Naive thymus-derived CD4-positive, alpha-beta T cell (primary cell): ENCODE data around the gene SLC2A6. TPM values are rescaled to one million over a fixed set of nuclear protein-coding genes. Genes with fewer than 3 reads are reported as not detected.

ENCODE experiments used
- ATAC-seq: fragments of 150-1000 bp; cut with Tn5 transposase; 2 replicates; pipeline ENCODE4 v1.10.0; 2021; ENCODE audit warnings: mild to moderate bottlenecking, moderate library complexity
- CTCF ChIA-PET: fragments of 350-600 bp; sonication (Branson Sonifier 250); formaldehyde crosslinking; loops from one replicate; lab custom pipeline; 2021; ENCODE audit warnings: antibody characterized with exemption; lab: Charles Lee
- POLR2A ChIA-PET: fragments of 350-600 bp; sonication (Branson Sonifier 250); formaldehyde crosslinking; loops from one replicate; lab custom pipeline; 2021; ENCODE audit warnings: antibody characterized with exemption, inconsistent platforms; lab: Charles Lee
- DNase-seq, 9 donors: peaks; one replicate each; pipeline versions ENCODE4 v3.0.0 to v3.0.0-alpha.2; 2020 to 2022; ENCODE audit warnings: mixed read lengths in 1 of 9
- H3K27ac ChIP-seq: one replicate; pipeline ENCODE4 v1.7.0; 2013; ENCODE audit warnings: mild to moderate bottlenecking, low read depth, low read length, moderate library complexity
- H3K27me3 ChIP-seq, 2 donors: one replicate each; pipeline ENCODE4 v1.7.0; 2013; ENCODE audit warnings: low read length in 2 of 2, mild to moderate bottlenecking in 2 of 2, moderate library complexity in 2 of 2; ENCODE audit not compliant: control insufficient read depth in 2 of 2, insufficient read depth in 2 of 2
- H3K36me3 ChIP-seq, 3 experiments: 1 replicate in 2 of 3; 2 replicates in 1 of 3; pipeline ENCODE4 v1.7.0; 2013; ENCODE audit warnings: low read length in 3 of 3, mild to moderate bottlenecking in 3 of 3, moderate library complexity in 1 of 3; ENCODE audit not compliant: insufficient read depth in 3 of 3, control insufficient read depth in 2 of 3
- H3K4me1 ChIP-seq, 2 donors: one replicate each; pipeline ENCODE4 v1.7.0; 2013; ENCODE audit warnings: low read length in 2 of 2, mild to moderate bottlenecking in 2 of 2, moderate library complexity in 1 of 2; ENCODE audit not compliant: control insufficient read depth in 2 of 2, insufficient read depth in 2 of 2
- H3K4me3 ChIP-seq: 2 replicates; pipeline ENCODE4 v1.7.0; 2013; ENCODE audit warnings: mild to moderate bottlenecking, low read length
- H3K9me3 ChIP-seq, 3 experiments: 1 replicate in 2 of 3; 2 replicates in 1 of 3; pipeline ENCODE4 v1.7.0; 2013; ENCODE audit warnings: low read length in 3 of 3; ENCODE audit not compliant: control insufficient read depth in 2 of 3
- H3K27ac Mint-ChIP-seq, 9 donors: one replicate each; pipeline ENCODE4 v1.8.0; 2020 to 2022; ENCODE audit warnings: mixed read lengths in 9 of 9, mild to moderate bottlenecking in 8 of 9, moderate library complexity in 5 of 9, inconsistent platforms in 2 of 9
- H3K27me3 Mint-ChIP-seq, 5 donors: one replicate each; pipeline ENCODE4 v1.8.0; 2021 to 2022; ENCODE audit warnings: mixed read lengths in 5 of 5, mild to moderate bottlenecking in 1 of 5
- H3K36me3 Mint-ChIP-seq, 5 donors: one replicate each; pipeline ENCODE4 v1.8.0; 2020 to 2022; ENCODE audit warnings: mixed read lengths in 5 of 5, mild to moderate bottlenecking in 3 of 5, inconsistent platforms in 1 of 5
- H3K4me1 Mint-ChIP-seq, 7 donors: one replicate each; pipeline ENCODE4 v1.8.0; 2020 to 2022; ENCODE audit warnings: mixed read lengths in 7 of 7, mild to moderate bottlenecking in 3 of 7, inconsistent platforms in 1 of 7
- H3K4me3 Mint-ChIP-seq, 10 donors: one replicate each; pipeline ENCODE4 v1.8.0; 2020 to 2022; ENCODE audit warnings: mild to moderate bottlenecking in 10 of 10, mixed read lengths in 10 of 10, moderate library complexity in 6 of 10, inconsistent platforms in 2 of 10
- H3K9me3 Mint-ChIP-seq, 11 donors: one replicate each; pipeline ENCODE4 v1.8.0; 2020 to 2022; ENCODE audit warnings: mixed read lengths in 11 of 11, mild to moderate bottlenecking in 4 of 11, inconsistent platforms in 1 of 11, moderate library complexity in 1 of 11
- intact Hi-C, 2 donors: fragments of 100-400 bp; cut with micrococcal nuclease; formaldehyde crosslinking; loops; one replicate each; pipeline ENCODE4 v1.15.1; 2023
- polyA plus RNA-seq, 2 donors: library from polyadenylated mRNA; unstranded; fragments of 300-500 nt; fragmentation: Illumina TruSeq; gene quantifications; one replicate each; pipeline ENCODE4 v1.2.3, GENCODE V29; 2021
- total RNA-seq, 6 experiments: library from RNA in 5 of 6; stranded (reverse) in 5 of 6; gene quantifications; 1 replicate in 5 of 6; 2 replicates in 1 of 6; pipeline ENCODE4 v1.2.3 and lab custom pipeline; 2021 to 2026

SLC2A6 gene
- total and polyA plus RNA-seq, 7 experiments from 2014 or later = 2.4 to 34.7 (median 3.4) TPM

DNA sequence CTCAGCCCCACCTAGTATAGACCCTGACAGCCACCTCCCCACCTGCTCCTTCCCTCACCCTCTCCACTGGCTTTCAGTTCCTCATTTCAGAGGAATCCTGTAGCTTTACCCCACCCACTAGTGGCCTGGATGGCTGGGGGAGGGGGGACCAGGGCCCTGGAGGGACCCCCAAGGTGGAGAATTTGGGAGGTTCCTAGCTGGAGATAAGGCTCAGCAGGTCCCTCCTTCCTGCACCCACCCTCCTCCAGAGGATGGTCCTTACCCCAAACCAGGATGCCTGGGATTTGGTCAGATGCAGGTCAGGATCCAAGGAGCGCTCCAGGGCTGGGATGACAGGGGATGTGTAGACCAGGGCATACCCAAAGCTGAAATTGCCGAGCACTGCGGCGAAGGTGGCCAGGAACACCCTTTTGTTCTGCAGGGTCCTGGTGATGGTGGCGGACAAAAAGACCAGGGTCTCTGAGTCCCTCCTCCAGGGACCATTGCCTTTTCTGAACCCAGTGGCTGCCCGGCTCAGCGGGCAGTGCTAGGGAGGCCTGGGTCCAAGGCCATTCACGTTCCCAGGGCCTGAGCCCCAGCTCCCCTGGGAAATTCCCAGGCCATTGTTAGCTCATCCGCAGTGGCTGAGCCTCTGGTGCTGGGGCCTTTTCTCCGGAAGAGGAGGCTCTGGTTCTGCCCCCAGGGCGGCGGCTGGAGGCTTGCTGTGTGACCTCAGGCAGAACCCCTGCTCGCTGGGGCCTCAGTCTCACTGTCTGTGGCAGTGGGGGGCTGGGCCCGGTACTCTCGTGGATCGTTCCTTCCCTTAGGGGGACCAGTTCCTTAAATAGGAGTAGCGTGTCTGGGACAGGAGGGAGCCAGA is 678 bp downstream of the SLC2A6 start:
- H3K4me1 ChIP-seq = peaks cover 0 to 12% of the 10 kb centered on the region in 2 donors
- ChIA-PET POLR2A (interaction anchor here (0.8 kb wide), 1 partner anchor 31 kb away, joined by 3 read pairs; no protein-coding TSS in a partner anchor), CTCF (interaction anchor here (0.7 to 2.0 kb wide), 3 partner anchors 18 to 670 kb away, joined by 4 to 6 read pairs (median 4); partner anchors contain the start of gene CACFD1)
- peaks cover 0 to 11% (median 0%) of the 10 kb centered on the region in 5 donors for H3K27me3 Mint-ChIP-seq
- peak overlapping the region in 3 of 9 donors; percentile 25 to 85 (median 33) for H3K27ac Mint-ChIP-seq
- intact Hi-C loops = loop anchor here (2.0 to 5.0 kb wide), 3 partner anchors 59 to 141 kb away; partner anchors contain the start of genes REXO4 (in 1 of the 2) and SURF6 (in 1 of the 2)
- peak overlapping the region; percentile 77 for H3K4me3 ChIP-seq
- peak overlapping the region in 7 of 10 donors; percentile 38 to 81 (median 51) for H3K4me3 Mint-ChIP-seq
- H3K36me3 Mint-ChIP-seq = no peaks in the 10 kb centered on the region
- no peaks in the 10 kb centered on the region for H3K9me3 Mint-ChIP-seq
- no peaks in the 10 kb centered on the region for H3K9me3 ChIP-seq
- no peaks in the 10 kb centered on the region for H3K36me3 ChIP-seq
- peak overlapping the region; percentile 30 for H3K27ac ChIP-seq
- no peaks in the 10 kb centered on the region for H3K27me3 ChIP-seq
- H3K4me1 Mint-ChIP-seq = peaks cover 0 to 15% (median 10%) of the 10 kb centered on the region in 7 donors
- no peak for DNase-seq
- peak; percentile 12 for ATAC-seq

DNA sequence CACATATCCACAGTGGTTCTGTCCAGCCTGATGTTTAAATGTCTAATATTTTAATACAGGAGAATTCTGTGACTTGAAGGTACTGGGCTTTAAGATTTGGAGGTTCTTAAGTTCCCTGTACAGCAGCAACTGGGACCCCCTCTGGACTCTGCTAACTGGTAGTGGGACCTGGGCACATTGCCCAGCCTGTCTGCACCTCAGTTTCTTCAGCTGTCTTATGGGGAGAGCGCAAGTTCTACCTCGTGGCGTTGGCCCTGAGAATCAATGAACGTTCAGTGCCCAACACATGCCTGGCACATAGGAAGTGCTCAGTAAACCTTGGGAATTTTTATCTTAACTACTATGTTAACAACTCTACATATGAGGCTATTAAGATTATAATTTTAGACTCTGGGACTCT is 1.4 kb downstream of the SLC2A6 start:
- Mint-ChIP-seq H3K36me3 (no peaks in the 10 kb centered on the region), H3K4me3 (peak overlapping the region in 4 of 10 donors; percentile 17 to 63 (median 56)), H3K4me1 (peaks cover 0 to 15% (median 10%) of the 10 kb centered on the region in 7 donors), H3K27ac (peak overlapping the region in 2 of 9 donors; percentile 33 to 85), H3K9me3 (no peaks in the 10 kb centered on the region), H3K27me3 (peaks cover 0 to 9% (median 0%) of the 10 kb centered on the region in 5 donors)
- POLR2A ChIA-PET = no interaction called here
- no peak overlapping the region for H3K4me3 ChIP-seq
- peaks cover 0 to 12% of the 10 kb centered on the region in 2 donors for H3K4me1 ChIP-seq
- intact Hi-C loops = loop anchor here in 1 of 2 donors (5.0 kb wide), 1 partner anchor 140 kb away; the partner anchor contains the start of gene SURF6
- DNase-seq (no peak), ATAC-seq (no peak)
- no peak overlapping the region for H3K27ac ChIP-seq
- CTCF ChIA-PET = no interaction called here
- no peaks in the 10 kb centered on the region for H3K9me3 ChIP-seq
- no peaks in the 10 kb centered on the region for H3K36me3 ChIP-seq
- no peaks in the 10 kb centered on the region for H3K27me3 ChIP-seq

- Histone ChIP-seq H3K36me3 (no peaks in the 10 kb centered on the region), H3K27ac (no peak overlapping the region), H3K4me1 (peaks cover 0 to 12% of the 10 kb centered on the region in 2 donors), H3K27me3 (no peaks in the 10 kb centered on the region), H3K9me3 (no peaks in the 10 kb centered on the region), H3K4me3 (no peak overlapping the region)
- DNase-seq (no peak), ATAC-seq (no peak)
- no peaks in the 10 kb centered on the region for H3K9me3 Mint-ChIP-seq
- H3K36me3 Mint-ChIP-seq = no peaks in the 10 kb centered on the region
- intact Hi-C loops = loop anchor here in 1 of 2 donors (5.0 kb wide), 1 partner anchor 140 kb away; the partner anchor contains the start of gene SURF6
- H3K27me3 Mint-ChIP-seq = peaks cover 0 to 7% (median 0%) of the 10 kb centered on the region in 5 donors
- H3K4me1 Mint-ChIP-seq = peaks cover 0 to 15% (median 10%) of the 10 kb centered on the region in 7 donors
- H3K27ac Mint-ChIP-seq = no peak overlapping the region
- ChIA-PET CTCF (no interaction called here), POLR2A (interaction anchor here (0.9 kb wide), 1 partner anchor 17 kb away, joined by 3 read pairs; the partner anchor contains the start of gene CACFD1)
- no peak overlapping the region for H3K4me3 Mint-ChIP-seq
Observed at GRCh38 chr9:133476941-133477340, 2.0 kb downstream of the SLC2A6 start.

DNA sequence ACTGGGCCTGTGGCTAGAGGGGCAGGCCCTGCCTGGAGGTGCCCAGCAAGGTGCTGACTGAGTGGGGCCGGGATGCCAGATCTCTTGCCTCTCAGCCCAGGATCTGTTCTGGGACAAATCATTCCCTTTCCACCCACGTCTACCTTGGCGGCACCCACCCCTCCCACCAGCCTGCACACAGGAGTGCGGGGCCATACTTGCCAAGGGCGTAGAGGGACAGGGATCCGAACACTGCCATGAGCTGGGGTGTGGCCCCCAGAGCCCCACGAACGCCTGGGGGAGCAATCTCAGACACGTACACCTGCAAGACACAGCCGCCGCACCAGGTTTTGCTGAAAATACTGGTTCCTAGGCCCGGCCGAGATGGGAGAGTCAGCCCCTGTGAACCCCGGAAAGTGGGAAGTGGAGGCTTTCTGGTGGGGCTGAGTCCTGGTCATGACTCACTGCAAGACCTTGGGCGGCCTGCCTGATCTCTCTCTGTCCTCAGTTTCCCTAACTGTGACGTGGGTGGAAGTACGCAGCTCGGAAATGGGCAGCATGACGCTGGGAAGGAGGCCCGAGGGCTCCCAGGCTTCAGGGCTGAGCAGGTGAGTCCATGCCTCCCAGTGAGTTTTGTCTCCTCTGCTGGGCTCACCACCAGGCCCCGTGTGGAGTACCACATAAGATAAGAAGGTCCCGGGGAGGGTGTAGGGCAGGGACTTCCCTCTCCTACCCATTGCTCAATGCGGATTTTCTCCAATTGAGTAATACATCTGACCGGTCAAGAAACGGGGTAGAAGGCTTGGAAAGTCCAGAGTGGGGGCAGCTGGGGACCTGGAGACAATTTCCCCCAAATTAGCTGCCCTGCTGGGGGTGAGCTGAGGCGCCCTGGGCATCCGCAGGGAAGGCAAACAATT is 2.6 kb downstream of the SLC2A6 start:
- Mint-ChIP-seq H3K9me3 (no peaks in the 10 kb centered on the region), H3K4me1 (peaks cover 0 to 17% (median 10%) of the 10 kb centered on the region in 7 donors), H3K4me3 (no peak overlapping the region), H3K27me3 (peaks cover 0 to 7% (median 0%) of the 10 kb centered on the region in 5 donors), H3K27ac (peak overlapping the region in 1 of 9 donors; percentile 47), H3K36me3 (no peaks in the 10 kb centered on the region)
- ChIA-PET POLR2A (interaction anchor here (0.9 kb wide), 1 partner anchor 17 kb away, joined by 3 read pairs; the partner anchor contains the start of gene CACFD1), CTCF (no interaction called here)
- no peaks in the 10 kb centered on the region for H3K27me3 ChIP-seq
- ATAC-seq (peak; percentile 30), DNase-seq (no peak)
- peaks cover 0 to 12% of the 10 kb centered on the region in 2 donors for H3K4me1 ChIP-seq
- H3K9me3 ChIP-seq = no peaks in the 10 kb centered on the region
- H3K4me3 ChIP-seq = no peak overlapping the region
- H3K27ac ChIP-seq = no peak overlapping the region
- intact Hi-C loops = loop anchor here in 1 of 2 donors (5.0 kb wide), 1 partner anchor 139 kb away; the partner anchor contains the start of gene SURF6
- no peaks in the 10 kb centered on the region for H3K36me3 ChIP-seq

DNA sequence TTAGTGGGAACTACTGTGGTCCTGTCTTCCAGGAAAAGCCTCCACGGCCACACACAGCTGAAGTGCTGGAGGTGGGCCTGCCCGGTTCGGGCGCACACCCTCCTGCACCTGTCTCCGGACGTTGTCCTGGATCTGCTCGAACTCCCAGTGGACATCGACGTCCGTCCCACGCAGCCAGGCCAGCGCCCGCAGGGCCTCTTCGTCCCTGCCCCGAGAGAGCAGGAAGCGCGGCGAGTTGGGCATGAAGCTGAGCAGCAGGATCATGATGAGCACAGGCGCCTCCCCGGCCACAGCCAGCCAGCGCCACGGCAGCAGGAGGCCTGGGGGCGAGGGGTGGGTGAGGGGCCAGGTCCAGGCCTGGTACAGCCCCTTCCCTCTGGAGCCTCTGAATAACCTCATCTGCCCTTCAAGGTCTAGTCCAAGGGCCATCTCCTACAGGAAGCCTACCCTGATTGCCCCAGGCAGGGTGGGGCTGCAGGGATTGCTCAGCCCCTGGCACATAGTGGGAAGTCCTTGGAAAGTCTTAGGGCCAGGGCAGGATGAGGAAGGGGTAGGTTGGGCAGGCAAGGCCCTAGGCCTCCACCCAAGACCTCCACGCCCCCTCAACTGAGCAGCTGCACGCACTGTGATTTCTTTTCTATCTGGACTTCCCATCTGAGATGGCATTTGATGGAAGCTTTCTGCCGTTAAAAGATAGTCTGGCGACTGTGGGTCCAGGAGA is 3.4 kb downstream of the SLC2A6 start:
- Histone ChIP-seq H3K36me3 (no peaks in the 10 kb centered on the region), H3K27me3 (no peaks in the 10 kb centered on the region), H3K4me1 (peaks cover 0 to 12% of the 10 kb centered on the region in 2 donors), H3K9me3 (no peaks in the 10 kb centered on the region), H3K27ac (no peak overlapping the region), H3K4me3 (no peak overlapping the region)
- Mint-ChIP-seq H3K36me3 (no peaks in the 10 kb centered on the region), H3K4me1 (peaks cover 0 to 18% (median 10%) of the 10 kb centered on the region in 7 donors), H3K27me3 (peaks cover 0 to 5% (median 0%) of the 10 kb centered on the region in 5 donors), H3K9me3 (no peaks in the 10 kb centered on the region), H3K27ac (peak overlapping the region in 1 of 9 donors; percentile 52), H3K4me3 (no peak overlapping the region)
- ChIA-PET CTCF (no interaction called here), POLR2A (no interaction called here)
- DNase-seq (no peak), ATAC-seq (no peak)
- intact Hi-C loops = loop anchor here in 1 of 2 donors (5.0 kb wide), 1 partner anchor 138 kb away; the partner anchor contains the start of gene SURF6
